Thymus (tissue), 11 donors: ENCODE measurements around the gene MYO1A. TPM values are rescaled to one million over a fixed set of nuclear protein-coding genes. Genes with fewer than 3 reads are reported as not detected.
A peak's percentile ranks its signal among the peaks of the same experiment; 100 is the strongest.
"Not testable (repeated sequence)": the region's sequence is repeated elsewhere in the genome, so short reads cannot be mapped to it uniquely, and the experiment has no call there.

ENCODE experiments used
- DNase-seq, 9 donors: peaks; one replicate each; pipeline ENCODE4 v3.0.0-alpha.2; 2013; ENCODE audit warnings: low spot score in 9 of 9, low read depth in 6 of 9, missing footprints in 1 of 9
- H3K27ac ChIP-seq, 2 donors: one replicate each; pipeline ENCODE4 v1.5.1; 2013; ENCODE audit warnings: control low read depth in 1 of 2, low read depth in 1 of 2, low read length in 1 of 2, mild to moderate bottlenecking in 1 of 2, moderate library complexity in 1 of 2
- H3K27me3 ChIP-seq, 2 donors: one replicate each; pipeline ENCODE4 v1.5.1; 2013; ENCODE audit warnings: low read length in 1 of 2; ENCODE audit not compliant: control insufficient read depth in 2 of 2, insufficient read depth in 1 of 2
- H3K36me3 ChIP-seq, 2 donors: one replicate each; pipeline ENCODE4 v1.5.1; 2013; ENCODE audit warnings: low read length in 1 of 2, mild to moderate bottlenecking in 1 of 2, moderate library complexity in 1 of 2; ENCODE audit not compliant: control insufficient read depth in 2 of 2, insufficient read depth in 2 of 2
- H3K4me1 ChIP-seq, 2 donors: one replicate each; pipeline ENCODE4 v1.5.1; 2013; ENCODE audit warnings: low read length in 2 of 2; ENCODE audit not compliant: control insufficient read depth in 2 of 2, insufficient read depth in 2 of 2
- H3K4me3 ChIP-seq, 2 donors: one replicate each; pipeline ENCODE4 v1.5.1; 2013; ENCODE audit warnings: low read length in 2 of 2, control low read depth in 1 of 2, mild to moderate bottlenecking in 1 of 2
- H3K9me3 ChIP-seq, 2 donors: one replicate each; pipeline ENCODE4 v1.5.1; 2013; ENCODE audit warnings: low read length in 1 of 2, mild to moderate bottlenecking in 1 of 2; ENCODE audit not compliant: control insufficient read depth in 2 of 2, insufficient read depth in 1 of 2
- WGBS: extraction: QIAGEN DNeasy Blood & Tissue Kit; methylation state at CpG from one replicate; pipeline ENCODE4 v1.1.7; 2013; 5-methylcytosine and 5-hydroxymethylcytosine counted together
- polyA plus RNA-seq: library from polyadenylated mRNA; stranded (reverse); fragments of 200-250 nt; gene quantifications from one replicate; pipeline ENCODE4 v1.2.3, GENCODE V29; 2013
- total RNA-seq: library from RNA; stranded (reverse); fragments of 120-200 nt; gene quantifications from one replicate; pipeline ENCODE4 v1.2.4, GENCODE V29; 2013
- donor health status: healthy.

Gene MYO1A
- total and polyA plus RNA-seq, 2 donors: 0.52 to 1.1 TPM

- WGBS: under 1% methylated on average over 39 of the region's 39 CpGs
- Histone ChIP-seq H3K4me3 (peak within 1 kb of the TSS; percentile 63 to 80), H3K4me1 (peaks cover 7 to 18% of the 10 kb centered on the region in 2 donors), H3K27ac (peak within 1 kb of the TSS; percentile 87 to 95), H3K9me3 (no peaks in the 10 kb centered on the region), H3K27me3 (no peaks in the 10 kb centered on the region), H3K36me3 (peaks cover 6 to 8% of the 10 kb centered on the region in 2 donors)
- DNase-seq: peak; percentile 99 to 100 (median 99)
These were observed 28.8 kb upstream of the MYO1A start, which contains the start of gene NEMP1 for GRCh38 chr12:57078519-57079404. NEMP1 (minus strand) TSS chr12:57078791; CDS start chr12:57078745, 46 bp downstream.

DNA sequence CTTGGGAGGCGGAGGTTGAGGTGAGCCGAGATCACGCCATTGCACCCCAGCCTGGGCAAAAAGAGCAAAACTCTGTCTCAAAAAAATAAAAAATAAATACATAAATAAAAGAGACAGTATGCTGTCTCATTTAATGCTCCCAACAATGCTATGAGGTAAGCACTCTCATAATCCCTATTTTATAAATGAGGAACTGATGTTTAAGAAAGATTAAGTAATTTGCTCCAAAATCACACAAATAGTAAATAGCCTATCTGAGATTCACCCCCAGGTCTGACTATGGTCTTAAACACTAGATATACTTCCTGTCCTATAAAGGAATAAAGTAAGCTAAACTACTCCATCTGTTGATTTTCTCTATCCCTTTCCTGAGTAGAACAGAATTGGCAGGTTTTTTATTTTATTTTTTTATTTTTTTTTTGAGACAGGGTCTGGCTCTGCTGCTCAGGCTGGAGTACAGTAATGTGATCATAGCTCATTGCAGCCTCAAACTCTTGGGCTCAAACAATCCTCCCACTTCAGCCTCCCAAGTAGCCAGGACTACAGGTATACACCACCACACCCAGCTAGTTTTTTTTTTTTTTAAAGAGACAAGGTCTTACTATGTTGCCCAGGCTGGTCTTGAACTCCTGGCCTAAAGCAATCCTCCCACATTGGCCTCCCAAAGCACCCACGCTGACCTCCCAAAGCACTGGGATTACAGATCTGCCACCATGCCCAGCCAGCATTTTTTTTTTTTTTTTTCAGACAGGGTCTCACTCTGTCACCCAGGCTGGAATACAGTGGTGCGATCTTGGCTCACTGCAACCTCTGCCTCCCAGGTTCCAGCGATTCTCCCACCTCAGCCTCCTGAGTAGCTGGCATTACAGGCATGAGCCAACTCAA is 23.9 kb upstream of the MYO1A start:
- DNase-seq, H3K9me3 ChIP-seq, H3K27ac ChIP-seq, H3K4me3 ChIP-seq, H3K27me3 ChIP-seq: not testable (repeated sequence)
- 98% methylated on average over 6 of the region's 6 CpGs for WGBS
- peaks cover 21 to 42% of the 10 kb centered on the region in 2 donors for H3K36me3 ChIP-seq
- H3K4me1 ChIP-seq: peaks cover 0 to 15% of the 10 kb centered on the region in 2 donors

DNA sequence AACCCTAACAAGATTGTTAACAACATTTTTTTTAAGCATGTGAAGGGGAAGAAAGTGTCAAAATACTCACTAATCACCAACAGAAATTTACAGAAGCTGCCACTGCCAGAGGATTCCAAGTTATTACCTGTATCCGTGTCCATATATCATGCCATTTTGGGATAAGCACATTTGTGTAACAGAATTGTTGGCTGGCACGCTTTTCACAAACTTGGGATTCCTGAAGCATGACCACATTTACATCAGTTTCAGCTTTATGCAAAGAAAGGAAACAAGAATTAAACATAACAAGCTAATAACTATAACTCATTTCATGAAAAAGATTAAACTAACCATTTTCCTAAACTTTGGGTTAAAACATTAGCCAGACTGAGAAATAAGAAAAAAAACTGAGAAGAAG is 22.7 kb upstream of the MYO1A start:
- no peak for DNase-seq
- no peaks in the 10 kb centered on the region for H3K9me3 ChIP-seq
- peaks cover 28 to 52% of the 10 kb centered on the region in 2 donors for H3K36me3 ChIP-seq
- WGBS: 98% methylated on average over 2 of the region's 2 CpGs
- H3K4me3 ChIP-seq: no peak overlapping the region
- no peaks in the 10 kb centered on the region for H3K27me3 ChIP-seq
- peaks cover 0 to 13% of the 10 kb centered on the region in 2 donors for H3K4me1 ChIP-seq
- no peak overlapping the region for H3K27ac ChIP-seq

DNA sequence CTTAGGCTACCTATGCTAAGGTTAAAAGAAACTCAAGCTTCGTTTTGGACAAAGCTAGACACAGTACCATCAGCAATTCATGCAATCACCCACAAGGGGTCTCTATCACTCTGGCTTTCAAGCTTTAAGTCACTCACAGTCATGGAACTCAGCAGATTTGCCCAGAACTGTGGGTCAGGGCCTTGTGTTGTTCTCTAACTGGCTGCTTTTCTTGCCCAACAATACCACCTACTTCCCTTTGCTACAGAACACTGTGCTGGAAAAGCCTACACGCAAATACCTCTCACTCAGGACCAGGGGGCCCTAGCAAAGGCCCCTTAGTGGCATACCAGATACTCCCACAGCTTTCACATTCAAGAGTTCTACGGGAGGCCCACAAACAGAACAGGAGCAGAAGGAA is 19.6 kb upstream of the MYO1A start:
- H3K27me3 ChIP-seq: no peaks in the 10 kb centered on the region
- H3K9me3 ChIP-seq: no peaks in the 10 kb centered on the region
- peak overlapping the region; percentile 61 to 62 for H3K27ac ChIP-seq
- WGBS: 40% methylated on average over 3 of the region's 3 CpGs
- peaks cover 0 to 4% of the 10 kb centered on the region in 2 donors for H3K4me1 ChIP-seq
- H3K4me3 ChIP-seq: no peak overlapping the region
- peaks cover 27 to 64% of the 10 kb centered on the region in 2 donors for H3K36me3 ChIP-seq
- peak in 6 of 9 donors; percentile 66 to 91 (median 76) for DNase-seq

GRCh38 chr12:57066245-57066644 is 16.3 kb upstream of the MYO1A start:
- Histone ChIP-seq H3K27ac (no peak overlapping the region), H3K9me3 (no peaks in the 10 kb centered on the region), H3K27me3 (no peaks in the 10 kb centered on the region), H3K4me3 (no peak overlapping the region), H3K36me3 (peaks cover 19 to 68% of the 10 kb centered on the region in 2 donors), H3K4me1 (peaks cover 0 to 4% of the 10 kb centered on the region in 2 donors)
- no peak for DNase-seq
- WGBS: 97% methylated on average over 2 of the region's 2 CpGs

- H3K9me3 ChIP-seq: no peaks in the 10 kb centered on the region
- H3K27me3 ChIP-seq: no peaks in the 10 kb centered on the region
- no peak overlapping the region for H3K4me3 ChIP-seq
- peak in 2 of 9 donors; percentile 23 to 58 for DNase-seq
- WGBS: 75% methylated on average over 5 of the region's 5 CpGs
- no peaks in the 10 kb centered on the region for H3K4me1 ChIP-seq
- H3K36me3 ChIP-seq: peaks cover 23 to 66% of the 10 kb centered on the region in 2 donors
- peak overlapping the region in 1 of 2 donors; percentile 22 for H3K27ac ChIP-seq
These were observed 14.2 kb upstream of the MYO1A start for GRCh38 chr12:57063991-57064685.

GRCh38 chr12:57058454-57058853 is 8.5 kb upstream of the MYO1A start:
- no peaks in the 10 kb centered on the region for H3K9me3 ChIP-seq
- peaks cover 29 to 69% of the 10 kb centered on the region in 2 donors for H3K36me3 ChIP-seq
- H3K27ac ChIP-seq: no peak overlapping the region
- H3K27me3 ChIP-seq: no peaks in the 10 kb centered on the region
- WGBS: 98% methylated on average over 1 of the region's 1 CpG
- H3K4me3 ChIP-seq: no peak overlapping the region
- H3K4me1 ChIP-seq: no peaks in the 10 kb centered on the region
- no peak for DNase-seq

- H3K36me3 ChIP-seq: peaks cover 29 to 60% of the 10 kb centered on the region in 2 donors
- H3K4me3 ChIP-seq: no peak overlapping the region
- H3K4me1 ChIP-seq: no peaks in the 10 kb centered on the region
- H3K27ac ChIP-seq: no peak overlapping the region
- no peaks in the 10 kb centered on the region for H3K27me3 ChIP-seq
- DNase-seq: no peak
- no peaks in the 10 kb centered on the region for H3K9me3 ChIP-seq
- WGBS: 98% methylated on average over 6 of the region's 6 CpGs
These were observed 7.3 kb upstream of the MYO1A start for GRCh38 chr12:57057067-57057751.
